ENCODE results near the gene CEACAM19.
A peak's percentile ranks its signal among the peaks of the same experiment; 100 is the strongest.
"Not testable (repeated sequence)": the region's sequence is repeated elsewhere in the genome, so short reads cannot be mapped to it uniquely, and the experiment has no call there.

Gene CEACAM19

GRCh38 chr19:44701228-44701627 lies 29.9 kb downstream of the CEACAM19 start:
- no peak for DNase-seq (ENCODE audit: low spot score)

GRCh38 chr19:44702551-44703176 lies 31.4 kb downstream of the CEACAM19 start:
- no peak for DNase-seq (ENCODE audit: low spot score)

GRCh38 chr19:44703336-44704078 lies 32.2 kb downstream of the CEACAM19 start:
- no peak for DNase-seq (ENCODE audit: low spot score)

- DNase-seq (ENCODE audit: low spot score), result no peak
Measured at GRCh38 chr19:44704982-44705381, 33.7 kb downstream of the CEACAM19 start.

GRCh38 chr19:44705502-44706010 lies 34.3 kb downstream of the CEACAM19 start:
- no peak for DNase-seq (ENCODE audit: low spot score)

- DNase-seq (ENCODE audit: low spot score), result no peak
Measured at GRCh38 chr19:44706506-44707236, 35.4 kb downstream of the CEACAM19 start.

- DNase-seq (ENCODE audit: low spot score), result no peak
Measured at GRCh38 chr19:44707794-44708193, 36.5 kb downstream of the CEACAM19 start.

- no peak for DNase-seq (ENCODE audit: low spot score)
Measured at GRCh38 chr19:44708940-44709339, 37.7 kb downstream of the CEACAM19 start.

- DNase-seq (ENCODE audit: low spot score), result not testable (repeated sequence)
Measured at GRCh38 chr19:44709434-44710266, 38.4 kb downstream of the CEACAM19 start.

- DNase-seq (ENCODE audit: low spot score), result no peak
Measured at GRCh38 chr19:44710483-44710882, 39.2 kb downstream of the CEACAM19 start.

- no peak for DNase-seq (ENCODE audit: low spot score)
Measured at GRCh38 chr19:44712864-44713515, 41.7 kb downstream of the CEACAM19 start.

- DNase-seq (ENCODE audit: low spot score), result no peak
Measured at GRCh38 chr19:44714597-44715169, 43.4 kb downstream of the CEACAM19 start.

- DNase-seq (ENCODE audit: low spot score), result no peak
Measured at GRCh38 chr19:44717603-44718002, 46.3 kb downstream of the CEACAM19 start.

GRCh38 chr19:44718441-44719261 lies 47.4 kb downstream of the CEACAM19 start:
- peak; percentile 31 for DNase-seq (ENCODE audit: low spot score)

GRCh38 chr19:44719262-44719701 lies 48.0 kb downstream of the CEACAM19 start:
- no peak for DNase-seq (ENCODE audit: low spot score)

GRCh38 chr19:44720396-44720795 lies 49.1 kb downstream of the CEACAM19 start:
- DNase-seq (ENCODE audit: low spot score), result not testable (repeated sequence)

GRCh38 chr19:44720945-44721344 lies 49.7 kb downstream of the CEACAM19 start:
- no peak for DNase-seq (ENCODE audit: low spot score)

- not testable (repeated sequence) for DNase-seq (ENCODE audit: low spot score)
Measured at GRCh38 chr19:44721369-44721768, 50.1 kb downstream of the CEACAM19 start.

- DNase-seq (ENCODE audit: low spot score), result no peak
Measured at GRCh38 chr19:44722131-44723121, 51.1 kb downstream of the CEACAM19 start.

Measured in AG08395 (cell line).